Stimulated activated naive CD8-positive, alpha-beta T cell treated with anti-CD3 and anti-CD28 coated beads, Interleukin-15, Interleukin-2, amounts not matched to agents 100 ng/mL and 50 ng/mL, for 24 hours (primary cell): ENCODE results near the gene CDH13.

ENCODE experiments used
- H3K27ac Mint-ChIP-seq: one replicate; pipeline ENCODE4 v1.8.0; 2021; ENCODE audit warnings: mild to moderate bottlenecking, mixed read lengths
- H3K27me3 Mint-ChIP-seq: one replicate; pipeline ENCODE4 v1.8.0; 2021; ENCODE audit warnings: mixed read lengths
- H3K36me3 Mint-ChIP-seq: one replicate; pipeline ENCODE4 v1.8.0; 2021; ENCODE audit warnings: low read depth, mixed read lengths
- H3K4me1 Mint-ChIP-seq: one replicate; pipeline ENCODE4 v1.8.0; 2021; ENCODE audit warnings: low read depth, mixed read lengths
- H3K4me3 Mint-ChIP-seq: one replicate; pipeline ENCODE4 v1.8.0; 2021; ENCODE audit warnings: mild to moderate bottlenecking, mixed read lengths
- H3K9me3 Mint-ChIP-seq: one replicate; pipeline ENCODE4 v1.8.0; 2021; ENCODE audit warnings: mixed read lengths

CDH13 gene

GRCh38 chr16:83312015-83312717, 685.4 kb downstream of the CDH13 start:
- H3K27me3 Mint-ChIP-seq, result peaks cover 9% of the 10 kb centered on the region
- H3K4me1 Mint-ChIP-seq, result no peaks in the 10 kb centered on the region
- H3K9me3 Mint-ChIP-seq, result no peaks in the 10 kb centered on the region
- no peaks in the 10 kb centered on the region for H3K36me3 Mint-ChIP-seq
- H3K4me3 Mint-ChIP-seq, result no peak overlapping the region
- H3K27ac Mint-ChIP-seq, result no peak overlapping the region

- H3K27me3 Mint-ChIP-seq, result peaks cover 9% of the 10 kb centered on the region
- H3K27ac Mint-ChIP-seq, result no peak overlapping the region
- H3K9me3 Mint-ChIP-seq, result no peaks in the 10 kb centered on the region
- H3K4me1 Mint-ChIP-seq, result no peaks in the 10 kb centered on the region
- no peaks in the 10 kb centered on the region for H3K36me3 Mint-ChIP-seq
- H3K4me3 Mint-ChIP-seq, result no peak overlapping the region
Measured at GRCh38 chr16:83312718-83313245, 686.0 kb downstream of the CDH13 start.

DNA sequence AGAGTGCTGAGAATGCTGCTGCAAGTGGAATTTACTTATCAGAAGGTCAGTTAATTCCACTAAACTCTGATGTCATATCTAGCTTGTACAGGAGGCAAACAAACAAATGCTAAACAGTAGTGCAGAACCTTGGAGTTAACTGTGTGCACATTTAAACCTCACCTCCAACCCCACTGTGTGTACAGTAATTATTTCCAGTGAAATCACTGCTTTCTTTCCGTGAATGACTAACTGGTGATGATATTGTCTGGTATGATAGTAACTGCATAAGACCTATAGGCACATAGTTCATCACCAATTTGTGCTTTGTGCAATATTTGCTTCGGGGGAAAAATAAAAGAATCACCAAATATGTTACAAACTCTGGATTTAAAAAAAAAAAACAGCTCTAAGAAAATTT, 688.5 kb downstream of the CDH13 start:
- H3K4me3 Mint-ChIP-seq, result no peak overlapping the region
- H3K27ac Mint-ChIP-seq, result no peak overlapping the region
- no peaks in the 10 kb centered on the region for H3K9me3 Mint-ChIP-seq
- H3K36me3 Mint-ChIP-seq, result no peaks in the 10 kb centered on the region
- H3K27me3 Mint-ChIP-seq, result no peaks in the 10 kb centered on the region
- H3K4me1 Mint-ChIP-seq, result no peaks in the 10 kb centered on the region

- no peaks in the 10 kb centered on the region for H3K4me1 Mint-ChIP-seq
- no peaks in the 10 kb centered on the region for H3K9me3 Mint-ChIP-seq
- H3K27me3 Mint-ChIP-seq, result no peaks in the 10 kb centered on the region
- no peak overlapping the region for H3K27ac Mint-ChIP-seq
- H3K4me3 Mint-ChIP-seq, result no peak overlapping the region
- H3K36me3 Mint-ChIP-seq, result no peaks in the 10 kb centered on the region
Measured at GRCh38 chr16:83316458-83316857, 689.7 kb downstream of the CDH13 start.

DNA sequence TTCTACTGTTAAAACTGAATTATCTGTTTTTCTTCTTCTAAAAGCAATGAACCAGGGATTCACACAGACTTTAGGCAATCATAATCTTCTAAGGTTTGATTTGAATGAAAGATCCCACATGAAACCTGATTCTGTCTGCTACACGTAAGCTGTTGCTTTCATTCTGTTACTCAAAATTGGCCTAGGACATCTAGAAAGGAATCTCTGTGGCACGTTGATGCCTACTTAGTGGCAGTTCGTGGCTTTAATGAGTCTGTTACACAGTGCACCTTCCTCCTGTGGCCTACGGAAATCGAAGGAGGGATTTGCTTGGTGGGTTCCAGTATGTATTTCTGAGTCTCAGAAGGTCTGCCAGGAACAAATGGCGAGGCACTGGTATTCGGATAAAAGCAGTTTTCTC, 691.6 kb downstream of the CDH13 start:
- H3K4me3 Mint-ChIP-seq, result no peak overlapping the region
- no peaks in the 10 kb centered on the region for H3K27me3 Mint-ChIP-seq
- H3K27ac Mint-ChIP-seq, result no peak overlapping the region
- no peaks in the 10 kb centered on the region for H3K36me3 Mint-ChIP-seq
- H3K9me3 Mint-ChIP-seq, result no peaks in the 10 kb centered on the region
- H3K4me1 Mint-ChIP-seq, result no peaks in the 10 kb centered on the region

DNA sequence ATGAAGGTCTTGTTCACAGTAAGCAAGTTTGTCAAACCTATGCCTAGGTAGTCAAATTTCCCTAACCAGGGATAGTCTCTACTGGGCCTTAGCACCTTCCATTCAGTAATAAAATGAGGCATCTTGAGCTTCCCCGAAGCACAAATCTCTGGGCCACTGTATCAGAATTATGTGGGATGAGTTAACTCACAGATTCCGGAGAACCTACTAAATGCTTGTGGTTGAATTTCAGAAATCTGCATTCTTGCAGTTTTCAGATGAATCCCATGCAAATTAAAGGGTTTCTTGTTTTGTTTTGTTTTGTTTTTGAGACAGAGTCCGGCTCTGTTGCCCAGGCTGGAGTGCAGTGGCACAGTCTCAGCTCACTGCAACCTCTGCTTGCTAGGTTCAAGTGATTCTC, 702.2 kb downstream of the CDH13 start:
- Mint-ChIP-seq H3K36me3 (no peaks in the 10 kb centered on the region), H3K4me3 (no peak overlapping the region), H3K27me3 (no peaks in the 10 kb centered on the region), H3K4me1 (no peaks in the 10 kb centered on the region), H3K9me3 (no peaks in the 10 kb centered on the region), H3K27ac (no peak overlapping the region)

- H3K36me3 Mint-ChIP-seq, result no peaks in the 10 kb centered on the region
- no peaks in the 10 kb centered on the region for H3K9me3 Mint-ChIP-seq
- no peaks in the 10 kb centered on the region for H3K27me3 Mint-ChIP-seq
- H3K4me1 Mint-ChIP-seq, result no peaks in the 10 kb centered on the region
- H3K4me3 Mint-ChIP-seq, result no peak overlapping the region
- H3K27ac Mint-ChIP-seq, result no peak overlapping the region
Measured at GRCh38 chr16:83329441-83329840, 702.7 kb downstream of the CDH13 start.

DNA sequence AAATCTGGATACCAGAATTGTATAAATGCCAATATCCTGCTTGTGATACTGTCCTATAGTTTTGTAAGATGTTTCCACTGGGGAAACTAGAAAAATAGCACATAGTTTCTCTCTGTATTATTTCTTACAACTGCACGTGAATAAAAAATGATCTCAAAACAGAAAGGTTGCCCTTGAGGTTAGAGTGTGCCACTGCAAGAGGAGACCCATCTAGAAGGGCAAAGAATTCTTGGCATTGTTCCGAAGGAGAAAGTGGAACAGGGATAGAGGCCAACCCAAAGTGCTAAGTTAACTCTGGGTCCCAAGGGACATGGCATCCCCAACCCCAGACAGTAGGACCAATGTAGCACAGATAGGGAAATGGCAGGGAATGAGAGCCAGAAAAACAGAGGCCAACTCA, 703.5 kb downstream of the CDH13 start:
- Mint-ChIP-seq H3K36me3 (no peaks in the 10 kb centered on the region), H3K4me1 (no peaks in the 10 kb centered on the region)

DNA sequence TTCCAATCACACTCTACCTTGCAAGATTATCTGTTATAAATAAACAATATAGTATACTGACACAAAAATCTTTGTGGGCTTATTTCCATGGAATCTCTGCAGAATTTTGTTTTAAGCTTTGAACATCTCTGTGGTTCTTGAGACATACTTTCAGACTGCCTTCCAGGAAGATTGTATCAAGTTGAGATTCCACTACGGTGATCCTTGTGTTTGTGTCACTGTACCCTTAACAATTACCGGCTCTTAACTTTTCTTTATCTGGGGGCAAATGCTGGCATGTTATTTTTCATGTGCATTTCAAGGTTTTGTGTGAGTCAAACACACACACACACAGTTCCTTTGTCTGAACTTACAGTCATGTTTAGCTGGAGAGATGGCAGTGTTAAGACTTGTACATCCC, 708.3 kb downstream of the CDH13 start:
- Mint-ChIP-seq H3K27me3 (peaks cover 2% of the 10 kb centered on the region), H3K27ac (no peak overlapping the region), H3K4me1 (no peaks in the 10 kb centered on the region), H3K9me3 (no peaks in the 10 kb centered on the region), H3K36me3 (no peaks in the 10 kb centered on the region), H3K4me3 (no peak overlapping the region)

More for the DNA sequence above, 703.5 kb downstream of the CDH13 start:
- Mint-ChIP-seq H3K27me3 (no peaks in the 10 kb centered on the region), H3K27ac (no peak overlapping the region), H3K9me3 (no peaks in the 10 kb centered on the region), H3K4me3 (no peak overlapping the region)

DNA sequence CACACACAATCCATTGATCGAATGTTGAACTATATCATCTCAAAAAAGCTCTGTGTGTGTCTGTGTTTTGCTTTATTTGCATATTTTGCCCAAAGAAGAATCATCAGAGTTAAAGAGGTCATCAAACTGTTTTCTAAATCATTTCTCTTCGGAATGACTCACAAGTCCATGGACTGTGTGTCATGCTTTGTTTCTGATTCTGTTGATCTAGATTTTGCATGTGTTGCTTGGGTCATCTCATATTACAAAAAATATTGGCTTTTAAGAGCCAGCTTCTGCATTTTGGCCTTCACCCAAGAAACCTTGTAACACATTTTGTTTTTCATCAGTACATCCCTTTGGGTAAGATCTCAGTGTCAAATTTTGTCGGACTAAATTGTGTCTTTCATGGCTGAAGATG, 709.8 kb downstream of the CDH13 start:
- Mint-ChIP-seq H3K9me3 (no peaks in the 10 kb centered on the region), H3K36me3 (no peaks in the 10 kb centered on the region), H3K27me3 (peaks cover 2% of the 10 kb centered on the region), H3K27ac (no peak overlapping the region), H3K4me1 (no peaks in the 10 kb centered on the region), H3K4me3 (no peak overlapping the region)

- no peak overlapping the region for H3K4me3 Mint-ChIP-seq
- no peaks in the 10 kb centered on the region for H3K4me1 Mint-ChIP-seq
- H3K27ac Mint-ChIP-seq, result no peak overlapping the region
- no peaks in the 10 kb centered on the region for H3K9me3 Mint-ChIP-seq
- H3K27me3 Mint-ChIP-seq, result peaks cover 2% of the 10 kb centered on the region
- H3K36me3 Mint-ChIP-seq, result no peaks in the 10 kb centered on the region
Measured at GRCh38 chr16:83338138-83338537, 711.4 kb downstream of the CDH13 start.

DNA sequence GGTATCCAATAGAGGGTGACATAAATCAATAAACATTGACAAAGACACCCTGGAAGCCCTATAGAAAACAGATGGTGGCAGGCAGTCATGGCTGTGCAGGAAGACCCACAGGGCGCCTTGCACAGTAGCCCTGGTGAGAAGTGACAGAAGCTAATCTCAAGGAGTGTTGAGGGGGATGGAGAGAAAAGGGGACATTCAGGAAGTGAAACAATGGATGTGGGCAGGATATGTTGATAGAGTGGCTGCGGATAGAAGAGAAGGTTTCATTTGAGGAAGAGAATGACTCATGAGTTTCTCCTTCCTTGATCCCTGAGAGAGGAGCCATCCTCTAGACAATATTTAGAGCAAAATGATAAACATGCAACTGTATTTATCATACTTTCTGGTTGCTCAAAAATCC, 712.2 kb downstream of the CDH13 start:
- Mint-ChIP-seq H3K27me3 (peaks cover 2% of the 10 kb centered on the region), H3K9me3 (no peaks in the 10 kb centered on the region), H3K36me3 (no peaks in the 10 kb centered on the region), H3K4me3 (no peak overlapping the region), H3K27ac (no peak overlapping the region), H3K4me1 (no peaks in the 10 kb centered on the region)

DNA sequence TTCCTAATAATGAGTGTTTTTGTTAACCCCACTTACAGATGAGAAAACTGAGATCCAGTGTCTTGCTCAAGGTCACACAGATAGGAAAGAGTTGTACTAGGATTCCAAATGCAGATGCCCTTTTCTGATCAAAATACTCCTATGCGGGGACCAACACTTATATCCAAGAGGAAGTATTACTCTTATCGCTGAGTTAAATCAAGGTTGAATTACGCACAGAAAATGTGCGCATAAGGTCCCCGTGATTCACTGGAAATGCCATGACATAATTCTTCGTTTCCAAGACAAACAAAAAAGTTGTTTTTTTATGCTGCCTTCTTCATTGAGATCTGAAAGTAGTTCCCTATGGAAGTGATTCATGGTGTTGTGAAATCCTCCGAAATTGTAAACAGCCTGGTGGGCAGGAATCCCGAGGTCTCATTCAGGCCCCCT, 717.2 kb downstream of the CDH13 start:
- Mint-ChIP-seq H3K4me1 (no peaks in the 10 kb centered on the region), H3K36me3 (no peaks in the 10 kb centered on the region), H3K4me3 (no peak overlapping the region), H3K27ac (no peak overlapping the region), H3K9me3 (no peaks in the 10 kb centered on the region), H3K27me3 (no peaks in the 10 kb centered on the region)

GRCh38 chr16:83345846-83346640, 719.3 kb downstream of the CDH13 start:
- Mint-ChIP-seq H3K27me3 (no peaks in the 10 kb centered on the region), H3K27ac (no peak overlapping the region), H3K4me1 (no peaks in the 10 kb centered on the region), H3K9me3 (no peaks in the 10 kb centered on the region), H3K36me3 (no peaks in the 10 kb centered on the region), H3K4me3 (no peak overlapping the region)

DNA sequence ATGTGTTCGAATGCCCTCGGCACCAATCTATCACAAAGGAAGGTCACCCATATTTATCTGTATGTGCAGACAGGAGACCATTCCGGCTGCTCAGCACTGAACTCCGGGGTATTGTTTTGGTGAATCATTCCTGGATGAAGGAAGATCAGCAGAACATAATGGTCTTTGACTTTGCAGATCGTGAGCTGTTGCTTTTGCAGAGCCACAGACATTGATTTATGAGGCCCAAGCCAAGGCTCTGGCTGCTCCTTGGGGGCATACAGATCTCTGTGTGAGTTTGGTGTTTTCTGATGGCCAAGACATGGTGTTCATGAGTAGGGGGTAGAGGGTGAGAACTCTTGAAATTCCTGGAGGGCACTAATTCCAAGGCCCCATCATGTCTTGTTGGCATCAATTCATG, 722.2 kb downstream of the CDH13 start:
- Mint-ChIP-seq H3K4me1 (no peaks in the 10 kb centered on the region), H3K27me3 (no peaks in the 10 kb centered on the region), H3K36me3 (no peaks in the 10 kb centered on the region), H3K27ac (no peak overlapping the region), H3K9me3 (no peaks in the 10 kb centered on the region), H3K4me3 (no peak overlapping the region)
